Measurements from ENCODE around the gene TRIM5. TPM values are rescaled to one million over a fixed set of nuclear protein-coding genes. Genes with fewer than 3 reads are reported as not detected.
"Not testable (repeated sequence)": the region's sequence is repeated elsewhere in the genome, so short reads cannot be mapped to it uniquely, and the experiment has no call there.

The TRIM5 gene
- polyA plus RNA-seq, 4 donors: 6.5 to 22.0 (median 11.5) TPM

GRCh38 chr11:5663511-5663910, 21.4 kb downstream of the TRIM5 start:
- FAIRE-seq: no peak
- H3K4me1 ChIP-seq (ENCODE audit: control insufficient read depth in 3 of 3, insufficient read depth in 2 of 3, low read depth in 1 of 3, low read length in 2 of 3): no peaks in the 10 kb centered on the region
- WGBS, 3 donors: 92 to 96% (median 94%) methylated on average over 2 of the region's 2 CpGs

DNA sequence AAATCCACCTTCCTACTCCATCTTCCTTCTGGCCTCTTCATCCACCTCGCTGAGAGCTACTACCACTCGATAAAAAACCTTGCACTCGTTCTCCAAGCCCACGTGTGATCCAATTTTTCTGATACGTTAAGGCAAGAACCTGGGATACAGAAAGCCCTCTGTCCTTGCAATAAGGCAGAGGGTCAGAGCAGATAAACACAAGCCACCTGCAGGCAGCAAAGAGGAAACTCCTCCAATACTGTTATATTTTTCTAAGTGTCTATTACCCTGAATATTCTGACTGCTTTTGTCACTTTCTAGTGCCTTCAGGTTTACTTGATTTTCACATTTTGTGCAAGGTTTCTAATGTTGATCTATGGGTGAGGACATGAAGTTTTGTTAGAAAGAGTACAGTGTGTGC, 26.6 kb downstream of the TRIM5 start:
- Histone ChIP-seq H3K4me1 (ENCODE audit: control insufficient read depth in 3 of 3, insufficient read depth in 2 of 3, low read depth in 1 of 3, low read length in 2 of 3) (no peaks in the 10 kb centered on the region), H3K9me3 (ENCODE audit: control insufficient read depth in 2 of 2, insufficient read depth in 1 of 2, low read depth in 1 of 2, low read length in 1 of 2) (no peaks in the 10 kb centered on the region), H3K36me3 (ENCODE audit: control insufficient read depth in 3 of 3, insufficient read depth in 2 of 3, low read depth in 1 of 3, low read length in 3 of 3) (no peaks in the 10 kb centered on the region), H3K4me3 (ENCODE audit: low read depth in 1 of 3, low read length in 3 of 3) (no peak overlapping the region), H3K27me3 (ENCODE audit: control insufficient read depth in 3 of 3, insufficient read depth in 3 of 3, low read length in 3 of 3) (no peaks in the 10 kb centered on the region), H3K27ac (ENCODE audit: low read depth in 1 of 3, low read length in 2 of 3) (no peak overlapping the region)
- DNase-seq: no peak
- WGBS, 3 donors: 95 to 98% (median 96%) methylated on average over 5 of the region's 5 CpGs
- no peak for FAIRE-seq

More at GRCh38 chr11:5663511-5663910, 21.4 kb downstream of the TRIM5 start:
- Histone ChIP-seq H3K36me3 (ENCODE audit: control insufficient read depth in 3 of 3, insufficient read depth in 2 of 3, low read depth in 1 of 3, low read length in 3 of 3) (peaks cover 0 to 16% (median 8%) of the 10 kb centered on the region in 3 donors), H3K27ac (ENCODE audit: low read depth in 1 of 3, low read length in 2 of 3) (no peak overlapping the region), H3K27me3 (ENCODE audit: control insufficient read depth in 3 of 3, insufficient read depth in 3 of 3, low read length in 3 of 3) (no peaks in the 10 kb centered on the region), H3K4me3 (ENCODE audit: low read depth in 1 of 3, low read length in 3 of 3) (no peak overlapping the region), H3K9me3 (ENCODE audit: control insufficient read depth in 2 of 2, insufficient read depth in 1 of 2, low read depth in 1 of 2, low read length in 1 of 2) (no peaks in the 10 kb centered on the region)
- no peak for DNase-seq

DNA sequence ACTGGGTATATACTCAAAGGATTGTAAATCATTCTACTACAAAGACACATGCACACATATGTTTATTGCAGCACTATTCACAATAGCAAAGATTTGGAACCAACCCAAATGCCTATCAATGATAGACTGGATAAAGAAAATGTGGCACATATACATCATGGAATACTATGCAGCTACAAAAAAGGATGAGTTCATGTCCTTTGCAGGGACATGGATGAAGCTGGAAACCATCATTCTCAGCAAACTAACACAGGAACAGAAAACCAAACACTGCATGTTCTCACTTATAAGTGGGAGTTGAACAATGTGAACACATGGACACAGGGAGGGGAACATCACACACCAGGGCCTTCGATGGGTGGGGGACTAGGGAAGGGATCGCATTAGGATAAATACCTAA, 27.9 kb downstream of the TRIM5 start:
- not testable (repeated sequence) for FAIRE-seq; H3K27me3 ChIP-seq (ENCODE audit: control insufficient read depth in 3 of 3, insufficient read depth in 3 of 3, low read length in 3 of 3); H3K27ac ChIP-seq (ENCODE audit: low read depth in 1 of 3, low read length in 2 of 3); H3K4me1 ChIP-seq (ENCODE audit: control insufficient read depth in 3 of 3, insufficient read depth in 2 of 3, low read depth in 1 of 3, low read length in 2 of 3); H3K36me3 ChIP-seq (ENCODE audit: control insufficient read depth in 3 of 3, insufficient read depth in 2 of 3, low read depth in 1 of 3, low read length in 3 of 3); DNase-seq; H3K4me3 ChIP-seq (ENCODE audit: low read depth in 1 of 3, low read length in 3 of 3); H3K9me3 ChIP-seq (ENCODE audit: control insufficient read depth in 2 of 2, insufficient read depth in 1 of 2, low read depth in 1 of 2, low read length in 1 of 2)
- 94 to 97% (median 97%) methylated on average over 2 of the region's 2 CpGs for WGBS, 3 donors

DNA sequence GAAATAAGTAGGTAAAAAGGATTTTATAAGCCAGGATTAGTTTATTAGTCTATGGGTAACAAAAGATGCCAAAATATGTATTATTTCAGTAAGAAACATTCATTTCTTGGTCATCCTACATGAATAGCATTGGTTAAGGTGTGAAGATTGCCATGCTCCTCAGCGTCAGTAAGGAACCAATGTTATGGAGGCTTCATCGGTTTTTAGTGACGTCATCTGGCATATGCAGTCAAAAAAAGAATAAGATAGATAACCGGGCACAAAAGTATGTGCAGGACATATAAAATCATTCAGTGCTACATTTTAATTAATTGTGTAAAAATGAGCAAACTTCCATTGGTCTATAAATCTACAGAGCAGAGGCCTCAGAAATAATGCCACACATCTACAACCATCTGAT, 29.4 kb downstream of the TRIM5 start:
- Histone ChIP-seq H3K36me3 (ENCODE audit: control insufficient read depth in 3 of 3, insufficient read depth in 2 of 3, low read depth in 1 of 3, low read length in 3 of 3) (no peaks in the 10 kb centered on the region), H3K4me1 (ENCODE audit: control insufficient read depth in 3 of 3, insufficient read depth in 2 of 3, low read depth in 1 of 3, low read length in 2 of 3) (no peaks in the 10 kb centered on the region), H3K4me3 (ENCODE audit: low read depth in 1 of 3, low read length in 3 of 3) (no peak overlapping the region), H3K27ac (ENCODE audit: low read depth in 1 of 3, low read length in 2 of 3) (no peak overlapping the region), H3K27me3 (ENCODE audit: control insufficient read depth in 3 of 3, insufficient read depth in 3 of 3, low read length in 3 of 3) (no peaks in the 10 kb centered on the region), H3K9me3 (ENCODE audit: control insufficient read depth in 2 of 2, insufficient read depth in 1 of 2, low read depth in 1 of 2, low read length in 1 of 2) (no peaks in the 10 kb centered on the region)
- no peak for FAIRE-seq
- 95 to 97% (median 96%) methylated on average over 4 of the region's 4 CpGs for WGBS, 3 donors
- no peak for DNase-seq

- Histone ChIP-seq H3K9me3 (ENCODE audit: control insufficient read depth in 2 of 2, insufficient read depth in 1 of 2, low read depth in 1 of 2, low read length in 1 of 2) (no peaks in the 10 kb centered on the region), H3K36me3 (ENCODE audit: control insufficient read depth in 3 of 3, insufficient read depth in 2 of 3, low read depth in 1 of 3, low read length in 3 of 3) (peaks cover 6 to 8% (median 8%) of the 10 kb centered on the region in 3 donors), H3K27me3 (ENCODE audit: control insufficient read depth in 3 of 3, insufficient read depth in 3 of 3, low read length in 3 of 3) (no peaks in the 10 kb centered on the region), H3K27ac (ENCODE audit: low read depth in 1 of 3, low read length in 2 of 3) (no peak overlapping the region), H3K4me3 (ENCODE audit: low read depth in 1 of 3, low read length in 3 of 3) (no peak overlapping the region), H3K4me1 (ENCODE audit: control insufficient read depth in 3 of 3, insufficient read depth in 2 of 3, low read depth in 1 of 3, low read length in 2 of 3) (no peaks in the 10 kb centered on the region)
- no peak for FAIRE-seq
- no peak for DNase-seq
- WGBS, 3 donors: 90 to 98% (median 94%) methylated on average over 3 of the region's 3 CpGs
Measured at GRCh38 chr11:5646139-5646538, 38.7 kb downstream of the TRIM5 start.

GRCh38 chr11:5643585-5643984, 41.3 kb downstream of the TRIM5 start:
- peaks cover 6 to 8% (median 8%) of the 10 kb centered on the region in 3 donors for H3K36me3 ChIP-seq (ENCODE audit: control insufficient read depth in 3 of 3, insufficient read depth in 2 of 3, low read depth in 1 of 3, low read length in 3 of 3)
- no peak for FAIRE-seq
- no peak for DNase-seq

GRCh38 chr11:5639953-5640352, 44.9 kb downstream of the TRIM5 start:
- DNase-seq: no peak
- no peaks in the 10 kb centered on the region for H3K27me3 ChIP-seq (ENCODE audit: control insufficient read depth in 3 of 3, insufficient read depth in 3 of 3, low read length in 3 of 3)
- FAIRE-seq: no peak
- peaks cover 6 to 12% (median 11%) of the 10 kb centered on the region in 3 donors for H3K36me3 ChIP-seq (ENCODE audit: control insufficient read depth in 3 of 3, insufficient read depth in 2 of 3, low read depth in 1 of 3, low read length in 3 of 3)
- H3K27ac ChIP-seq (ENCODE audit: low read depth in 1 of 3, low read length in 2 of 3): no peak overlapping the region
- 85 to 94% (median 92%) methylated on average over 1 of the region's 1 CpG for WGBS, 3 donors
- no peaks in the 10 kb centered on the region for H3K9me3 ChIP-seq (ENCODE audit: control insufficient read depth in 2 of 2, insufficient read depth in 1 of 2, low read depth in 1 of 2, low read length in 1 of 2)
- no peak overlapping the region for H3K4me3 ChIP-seq (ENCODE audit: low read depth in 1 of 3, low read length in 3 of 3)
- H3K4me1 ChIP-seq (ENCODE audit: control insufficient read depth in 3 of 3, insufficient read depth in 2 of 3, low read depth in 1 of 3, low read length in 2 of 3): no peaks in the 10 kb centered on the region

More at GRCh38 chr11:5643585-5643984, 41.3 kb downstream of the TRIM5 start:
- Histone ChIP-seq H3K9me3 (ENCODE audit: control insufficient read depth in 2 of 2, insufficient read depth in 1 of 2, low read depth in 1 of 2, low read length in 1 of 2) (no peaks in the 10 kb centered on the region), H3K4me1 (ENCODE audit: control insufficient read depth in 3 of 3, insufficient read depth in 2 of 3, low read depth in 1 of 3, low read length in 2 of 3) (no peaks in the 10 kb centered on the region), H3K27ac (ENCODE audit: low read depth in 1 of 3, low read length in 2 of 3) (no peak overlapping the region), H3K4me3 (ENCODE audit: low read depth in 1 of 3, low read length in 3 of 3) (no peak overlapping the region), H3K27me3 (ENCODE audit: control insufficient read depth in 3 of 3, insufficient read depth in 3 of 3, low read length in 3 of 3) (no peaks in the 10 kb centered on the region)

- H3K4me3 ChIP-seq (ENCODE audit: low read depth in 1 of 3, low read length in 3 of 3): no peak overlapping the region
- no peak overlapping the region for H3K27ac ChIP-seq (ENCODE audit: low read depth in 1 of 3, low read length in 2 of 3)
- peaks cover 6 to 14% (median 6%) of the 10 kb centered on the region in 3 donors for H3K36me3 ChIP-seq (ENCODE audit: control insufficient read depth in 3 of 3, insufficient read depth in 2 of 3, low read depth in 1 of 3, low read length in 3 of 3)
- H3K4me1 ChIP-seq (ENCODE audit: control insufficient read depth in 3 of 3, insufficient read depth in 2 of 3, low read depth in 1 of 3, low read length in 2 of 3): no peaks in the 10 kb centered on the region
- no peaks in the 10 kb centered on the region for H3K27me3 ChIP-seq (ENCODE audit: control insufficient read depth in 3 of 3, insufficient read depth in 3 of 3, low read length in 3 of 3)
- 79 to 94% (median 87%) methylated on average over 5 of the region's 5 CpGs for WGBS, 3 donors
- H3K9me3 ChIP-seq (ENCODE audit: control insufficient read depth in 2 of 2, insufficient read depth in 1 of 2, low read depth in 1 of 2, low read length in 1 of 2): no peaks in the 10 kb centered on the region
- no peak for FAIRE-seq
- DNase-seq: no peak
Measured at GRCh38 chr11:5631969-5632635, 52.8 kb downstream of the TRIM5 start.

GRCh38 chr11:5631417-5631816, 53.5 kb downstream of the TRIM5 start:
- Histone ChIP-seq H3K36me3 (ENCODE audit: control insufficient read depth in 3 of 3, insufficient read depth in 2 of 3, low read depth in 1 of 3, low read length in 3 of 3) (peaks cover 5 to 14% (median 6%) of the 10 kb centered on the region in 3 donors), H3K27ac (ENCODE audit: low read depth in 1 of 3, low read length in 2 of 3) (no peak overlapping the region), H3K27me3 (ENCODE audit: control insufficient read depth in 3 of 3, insufficient read depth in 3 of 3, low read length in 3 of 3) (no peaks in the 10 kb centered on the region), H3K9me3 (ENCODE audit: control insufficient read depth in 2 of 2, insufficient read depth in 1 of 2, low read depth in 1 of 2, low read length in 1 of 2) (no peaks in the 10 kb centered on the region), H3K4me3 (ENCODE audit: low read depth in 1 of 3, low read length in 3 of 3) (no peak overlapping the region), H3K4me1 (ENCODE audit: control insufficient read depth in 3 of 3, insufficient read depth in 2 of 3, low read depth in 1 of 3, low read length in 2 of 3) (peaks cover 0 to under 1% (median 0%) of the 10 kb centered on the region in 3 donors)
- DNase-seq: no peak
- FAIRE-seq: no peak
- 76 to 84% (median 82%) methylated on average over 2 of the region's 2 CpGs for WGBS, 3 donors
